CD4-positive, alpha-beta T cell treated with Interleukin-6 at 100 ng/mL for 8 hours (primary cell): ENCODE measurements around the gene CCDC87.
"Not testable (repeated sequence)": the region's sequence is repeated elsewhere in the genome, so short reads cannot be mapped to it uniquely, and the experiment has no call there.

Experiments used
- DNase-seq: peaks from one replicate; pipeline ENCODE4 v3.0.0-alpha.2; 2020; ENCODE audit warnings: mixed read lengths, low spot score

Gene CCDC87

GRCh38 chr11:66592457-66593302 is at the start of gene CCDC87, which contains the start of gene CCS:
TSS of gene CCDC87 (minus strand) at chr11:66593063. CDS start at chr11:66593015, 48 bp downstream.
TSS of gene CCS (plus strand) at chr11:66593185. CDS start at chr11:66593262, 77 bp downstream.
- DNase-seq, result peak; percentile 98

- no peak for DNase-seq
These were observed 49.0 kb upstream of the CCDC87 start for GRCh38 chr11:66641834-66642233.

- DNase-seq, result not testable (repeated sequence)
These were observed 47.0 kb upstream of the CCDC87 start for GRCh38 chr11:66639814-66640340.

- peak; percentile 23 for DNase-seq
These were observed 46.4 kb upstream of the CCDC87 start for GRCh38 chr11:66639066-66639813.

GRCh38 chr11:66638177-66639065 is 45.6 kb upstream of the CCDC87 start, which contains the start of gene RBM4:
TSS of gene RBM4 (plus strand) at chr11:66638703. CDS start at chr11:66639712, 1,009 bp downstream.
- DNase-seq, result peak; percentile 98

GRCh38 chr11:66637557-66638176 is 44.8 kb upstream of the CCDC87 start:
- DNase-seq, result no peak

- no peak for DNase-seq
These were observed 43.5 kb upstream of the CCDC87 start for GRCh38 chr11:66636411-66636810.

- DNase-seq, result no peak
These were observed 40.1 kb upstream of the CCDC87 start for GRCh38 chr11:66632952-66633351.

GRCh38 chr11:66631883-66632282 is 39.0 kb upstream of the CCDC87 start:
- no peak for DNase-seq

- no peak for DNase-seq
These were observed 36.5 kb upstream of the CCDC87 start for GRCh38 chr11:66629356-66629755.

GRCh38 chr11:66628061-66628603 is 35.3 kb upstream of the CCDC87 start:
- no peak for DNase-seq

GRCh38 chr11:66626926-66627325 is 34.1 kb upstream of the CCDC87 start:
- no peak for DNase-seq

- DNase-seq, result no peak
These were observed 33.5 kb upstream of the CCDC87 start for GRCh38 chr11:66626382-66626781.

GRCh38 chr11:66625752-66626149 is 32.9 kb upstream of the CCDC87 start:
- no peak for DNase-seq

GRCh38 chr11:66625041-66625751 is 32.3 kb upstream of the CCDC87 start:
- DNase-seq, result no peak

GRCh38 chr11:66624450-66624849 is 31.6 kb upstream of the CCDC87 start:
- DNase-seq, result no peak

- DNase-seq, result peak; percentile 69
These were observed 26.3 kb upstream of the CCDC87 start for GRCh38 chr11:66619080-66619554.

- DNase-seq, result no peak
These were observed 24.4 kb upstream of the CCDC87 start for GRCh38 chr11:66617155-66617834.

GRCh38 chr11:66616379-66617154 is 23.7 kb upstream of the CCDC87 start, which contains the start of gene RBM14:
TSS of gene RBM14 (plus strand) at chr11:66616630. CDS start at chr11:66616721, 91 bp downstream.
- peak; percentile 99 for DNase-seq
